ENCODE measurements around the gene TCL1B. TPM values are rescaled to one million over a fixed set of nuclear protein-coding genes. Genes with fewer than 3 reads are reported as not detected.
"Not testable (repeated sequence)": the region's sequence is repeated elsewhere in the genome, so short reads cannot be mapped to it uniquely, and the experiment has no call there.

Gene TCL1B
- total RNA-seq, 1 experiment from 2014 or later = not detected

DNA sequence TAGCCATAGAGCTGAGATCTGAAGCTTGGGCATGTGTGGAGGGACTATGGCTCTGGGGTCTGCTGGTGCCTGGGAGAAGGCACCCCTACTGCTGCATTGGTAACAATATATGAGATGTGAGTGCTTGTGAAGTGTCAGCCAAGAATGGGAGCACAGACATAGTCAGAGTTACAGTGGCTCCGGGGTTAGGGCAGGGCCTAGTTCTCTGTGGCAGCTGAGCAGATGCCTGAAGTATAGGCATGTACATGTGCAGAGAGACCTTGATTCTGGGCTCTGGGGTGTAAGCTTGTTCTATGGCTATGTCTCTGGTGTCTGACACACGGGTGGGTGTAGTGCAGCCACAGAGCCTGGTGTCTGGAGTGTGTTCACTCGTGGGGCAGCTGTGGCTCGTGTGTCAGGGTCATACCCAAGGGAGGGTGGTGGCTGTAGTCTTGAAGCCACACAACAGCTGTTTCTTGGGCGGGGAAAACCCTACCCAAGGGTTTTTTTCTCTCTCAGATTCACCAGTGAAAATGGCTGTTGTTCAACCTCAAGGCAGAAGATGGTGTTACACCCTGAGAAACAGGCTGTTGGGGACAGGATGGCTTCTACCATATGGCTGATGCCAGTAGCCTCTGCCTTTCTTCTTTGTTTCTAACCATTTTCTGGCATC is 39.6 kb downstream of the TCL1B start:
- Mint-ChIP-seq H3K27me3 (ENCODE audit: unreplicated experiment) (peaks cover 93% of the 10 kb centered on the region), H3K9me3 (ENCODE audit: low read depth, unreplicated experiment) (peaks cover 3% of the 10 kb centered on the region), H3K4me1 (ENCODE audit: low read depth, unreplicated experiment) (no peaks in the 10 kb centered on the region), H3K4me3 (ENCODE audit: low read depth, unreplicated experiment) (no peak overlapping the region), H3K27ac (ENCODE audit: unreplicated experiment) (no peak overlapping the region), H3K36me3 (ENCODE audit: insufficient read depth, unreplicated experiment) (no peaks in the 10 kb centered on the region)
- intact Hi-C loops (cut with micrococcal nuclease; ENCODE audit: unreplicated experiment) = no loop called here
- no peak for DNase-seq
- no TSS peak for BruUV-seq (replicated peaks)
- TF ChIP-seq, protein P1, sequence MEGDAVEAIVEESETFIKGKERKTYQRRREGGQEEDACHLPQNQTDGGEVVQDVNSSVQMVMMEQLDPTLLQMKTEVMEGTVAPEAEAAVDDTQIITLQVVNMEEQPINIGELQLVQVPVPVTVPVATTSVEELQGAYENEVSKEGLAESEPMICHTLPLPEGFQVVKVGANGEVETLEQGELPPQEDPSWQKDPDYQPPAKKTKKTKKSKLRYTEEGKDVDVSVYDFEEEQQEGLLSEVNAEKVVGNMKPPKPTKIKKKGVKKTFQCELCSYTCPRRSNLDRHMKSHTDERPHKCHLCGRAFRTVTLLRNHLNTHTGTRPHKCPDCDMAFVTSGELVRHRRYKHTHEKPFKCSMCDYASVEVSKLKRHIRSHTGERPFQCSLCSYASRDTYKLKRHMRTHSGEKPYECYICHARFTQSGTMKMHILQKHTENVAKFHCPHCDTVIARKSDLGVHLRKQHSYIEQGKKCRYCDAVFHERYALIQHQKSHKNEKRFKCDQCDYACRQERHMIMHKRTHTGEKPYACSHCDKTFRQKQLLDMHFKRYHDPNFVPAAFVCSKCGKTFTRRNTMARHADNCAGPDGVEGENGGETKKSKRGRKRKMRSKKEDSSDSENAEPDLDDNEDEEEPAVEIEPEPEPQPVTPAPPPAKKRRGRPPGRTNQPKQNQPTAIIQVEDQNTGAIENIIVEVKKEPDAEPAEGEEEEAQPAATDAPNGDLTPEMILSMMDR (IDR thresholded peaks at IDR 0.05; ENCODE audit: unreplicated experiment) = no peak
- CTCF ChIA-PET = no interaction called here

- TF ChIP-seq, protein P1 (IDR thresholded peaks at IDR 0.05; ENCODE audit: unreplicated experiment) = no peak
- BruUV-seq (replicated peaks) = no TSS peak
- peaks cover 3% of the 10 kb centered on the region for H3K9me3 Mint-ChIP-seq (ENCODE audit: low read depth, unreplicated experiment)
- no peaks in the 10 kb centered on the region for H3K36me3 Mint-ChIP-seq (ENCODE audit: insufficient read depth, unreplicated experiment)
- intact Hi-C loops (cut with micrococcal nuclease; ENCODE audit: unreplicated experiment) = no loop called here
- CTCF ChIA-PET = no interaction called here
- no peak overlapping the region for H3K27ac Mint-ChIP-seq (ENCODE audit: unreplicated experiment)
- no peak for DNase-seq
- no peaks in the 10 kb centered on the region for H3K4me1 Mint-ChIP-seq (ENCODE audit: low read depth, unreplicated experiment)
- no peak overlapping the region for H3K4me3 Mint-ChIP-seq (ENCODE audit: low read depth, unreplicated experiment)
- H3K27me3 Mint-ChIP-seq (ENCODE audit: unreplicated experiment) = peaks cover 81% of the 10 kb centered on the region
Observed at GRCh38 chr14:95727056-95727700, 41.0 kb downstream of the TCL1B start.

GRCh38 chr14:95729402-95730028 is 43.3 kb downstream of the TCL1B start:
- intact Hi-C loops (cut with micrococcal nuclease; ENCODE audit: unreplicated experiment) = not testable (repeated sequence)

DNA sequence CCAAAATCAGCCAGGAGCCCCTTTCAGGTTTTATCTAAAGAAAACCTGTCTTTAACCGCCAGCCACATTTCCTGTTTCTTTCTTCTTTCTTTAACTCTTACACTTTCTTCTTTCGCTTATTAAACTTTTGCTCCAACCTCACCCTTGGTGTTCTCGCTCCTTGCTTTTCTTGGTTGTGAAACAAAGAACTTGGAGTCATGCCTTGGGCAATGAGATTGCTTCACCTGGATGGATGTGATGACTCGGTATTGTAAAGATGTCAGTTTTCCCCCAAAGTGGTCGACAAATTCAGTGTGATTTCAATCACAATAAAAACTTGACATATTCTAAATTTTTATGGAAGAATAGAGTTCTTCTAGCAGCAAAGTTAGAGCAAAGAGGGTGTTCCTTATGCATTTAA is 43.9 kb downstream of the TCL1B start:
- Mint-ChIP-seq H3K27me3 (ENCODE audit: unreplicated experiment) (peaks cover 81% of the 10 kb centered on the region), H3K4me1 (ENCODE audit: low read depth, unreplicated experiment) (no peaks in the 10 kb centered on the region), H3K9me3 (ENCODE audit: low read depth, unreplicated experiment) (no peaks in the 10 kb centered on the region), H3K27ac (ENCODE audit: unreplicated experiment) (no peak overlapping the region), H3K4me3 (ENCODE audit: low read depth, unreplicated experiment) (no peak overlapping the region), H3K36me3 (ENCODE audit: insufficient read depth, unreplicated experiment) (no peaks in the 10 kb centered on the region)
- CTCF ChIA-PET = no interaction called here
- no peak for DNase-seq
- intact Hi-C loops (cut with micrococcal nuclease; ENCODE audit: unreplicated experiment) = no loop called here
- TF ChIP-seq, protein P1 (IDR thresholded peaks at IDR 0.05; ENCODE audit: unreplicated experiment) = no peak
- BruUV-seq (replicated peaks) = no TSS peak

More at GRCh38 chr14:95729402-95730028, 43.3 kb downstream of the TCL1B start:
- BruUV-seq (replicated peaks); H3K4me3 Mint-ChIP-seq (ENCODE audit: low read depth, unreplicated experiment); H3K9me3 Mint-ChIP-seq (ENCODE audit: low read depth, unreplicated experiment); H3K27ac Mint-ChIP-seq (ENCODE audit: unreplicated experiment); H3K36me3 Mint-ChIP-seq (ENCODE audit: insufficient read depth, unreplicated experiment); H3K4me1 Mint-ChIP-seq (ENCODE audit: low read depth, unreplicated experiment); DNase-seq; CTCF ChIA-PET: not testable (repeated sequence)
- peaks cover 85% of the 10 kb centered on the region for H3K27me3 Mint-ChIP-seq (ENCODE audit: unreplicated experiment)

All from Calu3 (cell line).